ENCODE data around the gene ZCCHC2.

- TF ChIP-seq FOS (IDR thresholded peaks at IDR 0.05; ENCODE audit: borderline replicate concordance, insufficient read depth, low read length): no peak
- no peak for TF ChIP-seq GATA2 (IDR thresholded peaks at IDR 0.05; ENCODE audit: insufficient read depth, insufficient read length, low read depth, low read length)
- no peak for TF ChIP-seq CTCF (IDR thresholded peaks at IDR 0.05; ENCODE audit: extremely low read depth in 1 of 2, insufficient read depth in 1 of 2, low read depth in 1 of 2, low read length in 2 of 2)
- TF ChIP-seq MAX (IDR thresholded peaks at IDR 0.05; ENCODE audit: insufficient read depth, insufficient read length): no peak
Measured at GRCh38 chr18:62603211-62603610, 80.4 kb downstream of the ZCCHC2 start.

Measured in endothelial cell of umbilical vein (primary cell).